ENCODE data around the gene CASQ1. TPM values are rescaled to one million over a fixed set of nuclear protein-coding genes. Genes with fewer than 3 reads are reported as not detected.

Gene CASQ1
- total RNA-seq, 1 experiment from 2014 or later, result not detected

DNA sequence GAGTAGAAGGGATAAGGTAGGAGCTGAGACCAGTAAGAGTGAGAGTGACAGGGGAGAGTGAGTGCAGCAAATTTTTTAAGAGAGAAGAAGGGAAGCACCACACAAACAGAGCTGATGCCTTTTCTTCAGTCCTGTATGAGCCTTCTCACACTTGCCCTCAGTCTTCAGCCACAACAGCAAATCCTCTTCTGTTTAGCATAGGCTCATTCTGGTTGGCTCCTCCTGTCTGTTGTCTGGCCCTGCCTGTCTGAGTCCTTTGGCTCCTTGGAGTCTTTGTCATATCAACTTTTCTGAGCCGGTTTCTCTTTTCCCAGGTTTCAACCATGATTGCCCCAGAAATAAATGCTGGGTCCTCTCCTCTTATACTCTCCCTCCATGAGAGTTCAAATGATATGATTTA lies 12.7 kb upstream of the CASQ1 start:
- no peak overlapping the region for H3K4me3 Mint-ChIP-seq (ENCODE audit: unreplicated experiment)
- no TSS peak for BruUV-seq (replicated peaks)

DNA sequence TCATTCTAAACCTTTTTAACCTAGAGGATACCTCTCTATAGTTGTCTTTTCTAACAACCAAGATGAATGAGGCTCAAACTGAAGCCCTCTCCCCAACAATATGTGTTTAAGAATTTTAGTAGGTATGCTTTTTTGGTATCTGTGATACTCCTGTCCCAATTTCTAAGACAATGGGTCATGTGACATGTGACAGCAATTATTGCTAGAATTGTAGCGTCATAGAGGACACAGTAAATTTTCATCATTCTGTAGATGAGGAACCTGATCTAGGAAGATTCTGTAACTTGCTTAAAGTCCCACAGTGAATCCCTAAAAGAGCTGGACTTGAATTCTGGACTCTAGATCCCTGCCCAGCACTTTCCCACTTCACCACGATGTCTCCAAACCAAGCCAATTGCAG lies 11.6 kb upstream of the CASQ1 start:
- BruUV-seq (replicated peaks), result no TSS peak
- no peak for DNase-seq (ENCODE audit: unreplicated experiment)
- Mint-ChIP-seq H3K27ac (ENCODE audit: low read depth, unreplicated experiment) (no peak overlapping the region), H3K9me3 (ENCODE audit: unreplicated experiment) (no peaks in the 10 kb centered on the region), H3K27me3 (ENCODE audit: insufficient read depth, unreplicated experiment) (peaks cover 30% of the 10 kb centered on the region), H3K36me3 (ENCODE audit: insufficient read depth, unreplicated experiment) (no peaks in the 10 kb centered on the region), H3K4me3 (ENCODE audit: unreplicated experiment) (no peak overlapping the region), H3K4me1 (ENCODE audit: insufficient read depth, unreplicated experiment) (no peaks in the 10 kb centered on the region)
- ChIA-PET CTCF (interaction anchor here (1.2 to 1.3 kb wide), 2 partner anchors 11 to 132 kb away, joined by 4 to 7 read pairs; no protein-coding TSS in a partner anchor), POLR2A (no interaction called here)
- TF ChIP-seq, protein P1, sequence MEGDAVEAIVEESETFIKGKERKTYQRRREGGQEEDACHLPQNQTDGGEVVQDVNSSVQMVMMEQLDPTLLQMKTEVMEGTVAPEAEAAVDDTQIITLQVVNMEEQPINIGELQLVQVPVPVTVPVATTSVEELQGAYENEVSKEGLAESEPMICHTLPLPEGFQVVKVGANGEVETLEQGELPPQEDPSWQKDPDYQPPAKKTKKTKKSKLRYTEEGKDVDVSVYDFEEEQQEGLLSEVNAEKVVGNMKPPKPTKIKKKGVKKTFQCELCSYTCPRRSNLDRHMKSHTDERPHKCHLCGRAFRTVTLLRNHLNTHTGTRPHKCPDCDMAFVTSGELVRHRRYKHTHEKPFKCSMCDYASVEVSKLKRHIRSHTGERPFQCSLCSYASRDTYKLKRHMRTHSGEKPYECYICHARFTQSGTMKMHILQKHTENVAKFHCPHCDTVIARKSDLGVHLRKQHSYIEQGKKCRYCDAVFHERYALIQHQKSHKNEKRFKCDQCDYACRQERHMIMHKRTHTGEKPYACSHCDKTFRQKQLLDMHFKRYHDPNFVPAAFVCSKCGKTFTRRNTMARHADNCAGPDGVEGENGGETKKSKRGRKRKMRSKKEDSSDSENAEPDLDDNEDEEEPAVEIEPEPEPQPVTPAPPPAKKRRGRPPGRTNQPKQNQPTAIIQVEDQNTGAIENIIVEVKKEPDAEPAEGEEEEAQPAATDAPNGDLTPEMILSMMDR (IDR thresholded peaks at IDR 0.05; ENCODE audit: unreplicated experiment), result no peak
- intact Hi-C loops (cut with micrococcal nuclease), result no loop called here

More for the DNA sequence above, 12.7 kb upstream of the CASQ1 start:
- intact Hi-C loops (cut with micrococcal nuclease), result no loop called here
- H3K4me1 Mint-ChIP-seq (ENCODE audit: insufficient read depth, unreplicated experiment), result no peaks in the 10 kb centered on the region
- no peak for DNase-seq (ENCODE audit: unreplicated experiment)
- H3K36me3 Mint-ChIP-seq (ENCODE audit: insufficient read depth, unreplicated experiment), result no peaks in the 10 kb centered on the region
- TF ChIP-seq, protein P1 (IDR thresholded peaks at IDR 0.05; ENCODE audit: unreplicated experiment), result no peak
- H3K27ac Mint-ChIP-seq (ENCODE audit: low read depth, unreplicated experiment), result no peak overlapping the region
- ChIA-PET POLR2A (no interaction called here), CTCF (interaction anchor here (0.6 to 1.2 kb wide), 2 partner anchors 77 to 131 kb away, joined by 3 to 4 read pairs; no protein-coding TSS in a partner anchor)
- no peaks in the 10 kb centered on the region for H3K9me3 Mint-ChIP-seq (ENCODE audit: unreplicated experiment)
- peaks cover 41% of the 10 kb centered on the region for H3K27me3 Mint-ChIP-seq (ENCODE audit: insufficient read depth, unreplicated experiment)

DNA sequence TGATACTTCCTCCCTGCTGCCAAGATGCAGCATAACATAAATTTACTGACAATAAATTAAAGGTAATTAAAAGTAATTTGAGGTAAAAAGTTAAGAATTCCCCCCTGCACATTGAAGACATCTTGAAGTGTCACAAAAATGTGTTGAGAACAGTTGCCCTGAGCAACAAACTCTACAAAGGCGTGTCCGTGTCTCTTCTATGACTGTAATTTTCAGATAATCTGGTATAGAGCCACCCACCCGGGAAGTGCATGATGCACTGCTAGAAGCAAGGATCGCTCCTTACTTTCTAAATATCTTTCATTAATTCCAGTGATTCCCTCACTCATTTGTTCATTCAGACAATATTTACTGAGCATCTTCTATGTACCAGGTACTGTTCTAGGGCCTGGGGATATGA lies 11.0 kb upstream of the CASQ1 start:
- BruUV-seq (replicated peaks), result no TSS peak
- H3K4me1 Mint-ChIP-seq (ENCODE audit: insufficient read depth, unreplicated experiment), result no peaks in the 10 kb centered on the region
- intact Hi-C loops (cut with micrococcal nuclease), result no loop called here

DNA sequence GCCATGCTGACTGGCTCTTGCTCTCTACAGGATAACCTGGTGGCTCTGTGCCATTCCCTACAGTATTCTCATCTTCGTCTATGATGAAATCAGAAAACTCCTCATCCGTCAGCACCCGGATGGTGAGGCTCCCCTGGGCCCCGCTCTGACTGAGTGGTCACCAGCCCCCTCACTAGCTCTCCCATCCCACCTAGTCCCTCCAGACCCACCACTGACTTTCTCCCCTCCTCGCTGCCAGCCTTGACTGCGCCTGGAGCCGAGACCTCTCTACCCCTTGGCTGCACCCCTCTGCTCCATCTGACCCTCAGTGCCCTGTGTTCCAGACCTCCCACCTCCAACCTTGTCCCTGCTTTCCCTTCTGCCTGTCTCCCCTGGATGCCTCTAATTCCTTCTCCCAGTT lies 4.1 kb upstream of the CASQ1 start:
- peaks cover 12% of the 10 kb centered on the region for H3K27me3 Mint-ChIP-seq (ENCODE audit: insufficient read depth, unreplicated experiment)
- BruUV-seq (replicated peaks), result no TSS peak
- H3K9me3 Mint-ChIP-seq (ENCODE audit: unreplicated experiment), result no peaks in the 10 kb centered on the region
- intact Hi-C loops (cut with micrococcal nuclease), result no loop called here
- DNase-seq (ENCODE audit: unreplicated experiment), result no peak
- ChIA-PET CTCF (interaction anchor here (0.7 to 7.8 kb wide), 7 partner anchors 17 to 151 kb away, joined by 3 to 123 read pairs (median 5); no protein-coding TSS in a partner anchor), POLR2A (interaction anchor here (0.7 to 1.1 kb wide), 2 partner anchors 24 to 58 kb away, joined by 3 read pairs; no protein-coding TSS in a partner anchor)
- H3K4me1 Mint-ChIP-seq (ENCODE audit: insufficient read depth, unreplicated experiment), result no peaks in the 10 kb centered on the region
- H3K4me3 Mint-ChIP-seq (ENCODE audit: unreplicated experiment), result no peak overlapping the region
- TF ChIP-seq, protein P1 (IDR thresholded peaks at IDR 0.05; ENCODE audit: unreplicated experiment), result no peak
- H3K27ac Mint-ChIP-seq (ENCODE audit: low read depth, unreplicated experiment), result no peak overlapping the region
- no peaks in the 10 kb centered on the region for H3K36me3 Mint-ChIP-seq (ENCODE audit: insufficient read depth, unreplicated experiment)

More for the DNA sequence above, 11.0 kb upstream of the CASQ1 start:
- no peak for DNase-seq (ENCODE audit: unreplicated experiment)
- POLR2A ChIA-PET, result interaction anchor here (0.6 kb wide), 1 partner anchor 988 kb away, joined by 3 read pairs; no protein-coding TSS in a partner anchor
- TF ChIP-seq, protein P1 (IDR thresholded peaks at IDR 0.05; ENCODE audit: unreplicated experiment), result no peak
- CTCF ChIA-PET, result interaction anchor here (0.9 to 2.3 kb wide), 4 partner anchors 10 to 60 kb away, joined by 3 to 9 read pairs (median 6); no protein-coding TSS in a partner anchor
- no peak overlapping the region for H3K27ac Mint-ChIP-seq (ENCODE audit: low read depth, unreplicated experiment)
- peaks cover 24% of the 10 kb centered on the region for H3K27me3 Mint-ChIP-seq (ENCODE audit: insufficient read depth, unreplicated experiment)
- no peaks in the 10 kb centered on the region for H3K36me3 Mint-ChIP-seq (ENCODE audit: insufficient read depth, unreplicated experiment)
- H3K9me3 Mint-ChIP-seq (ENCODE audit: unreplicated experiment), result no peaks in the 10 kb centered on the region
- no peak overlapping the region for H3K4me3 Mint-ChIP-seq (ENCODE audit: unreplicated experiment)

Data from MCF 10A (cell line).